Purkinje cell (primary cell): ENCODE measurements around the gene CCDC117. TPM values are rescaled to one million over a fixed set of nuclear protein-coding genes. Genes with fewer than 3 reads are reported as not detected.

Experiments
- polyA plus RNA-seq: library from polyadenylated mRNA; unstranded; fragments of >200 nt; fragmentation: Nextera tagmentation; gene quantifications from 2 replicates; pipeline ENCODE4 v1.2.1, GENCODE V29; 2014

Gene CCDC117, protein sequence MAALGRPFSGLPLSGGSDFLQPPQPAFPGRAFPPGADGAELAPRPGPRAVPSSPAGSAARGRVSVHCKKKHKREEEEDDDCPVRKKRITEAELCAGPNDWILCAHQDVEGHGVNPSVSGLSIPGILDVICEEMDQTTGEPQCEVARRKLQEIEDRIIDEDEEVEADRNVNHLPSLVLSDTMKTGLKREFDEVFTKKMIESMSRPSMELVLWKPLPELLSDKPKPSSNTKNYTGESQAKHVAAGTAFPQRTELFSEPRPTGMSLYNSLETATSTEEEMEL
- polyA plus RNA-seq: 5.0 and 8.6 TPM in 2 replicates

DNA sequence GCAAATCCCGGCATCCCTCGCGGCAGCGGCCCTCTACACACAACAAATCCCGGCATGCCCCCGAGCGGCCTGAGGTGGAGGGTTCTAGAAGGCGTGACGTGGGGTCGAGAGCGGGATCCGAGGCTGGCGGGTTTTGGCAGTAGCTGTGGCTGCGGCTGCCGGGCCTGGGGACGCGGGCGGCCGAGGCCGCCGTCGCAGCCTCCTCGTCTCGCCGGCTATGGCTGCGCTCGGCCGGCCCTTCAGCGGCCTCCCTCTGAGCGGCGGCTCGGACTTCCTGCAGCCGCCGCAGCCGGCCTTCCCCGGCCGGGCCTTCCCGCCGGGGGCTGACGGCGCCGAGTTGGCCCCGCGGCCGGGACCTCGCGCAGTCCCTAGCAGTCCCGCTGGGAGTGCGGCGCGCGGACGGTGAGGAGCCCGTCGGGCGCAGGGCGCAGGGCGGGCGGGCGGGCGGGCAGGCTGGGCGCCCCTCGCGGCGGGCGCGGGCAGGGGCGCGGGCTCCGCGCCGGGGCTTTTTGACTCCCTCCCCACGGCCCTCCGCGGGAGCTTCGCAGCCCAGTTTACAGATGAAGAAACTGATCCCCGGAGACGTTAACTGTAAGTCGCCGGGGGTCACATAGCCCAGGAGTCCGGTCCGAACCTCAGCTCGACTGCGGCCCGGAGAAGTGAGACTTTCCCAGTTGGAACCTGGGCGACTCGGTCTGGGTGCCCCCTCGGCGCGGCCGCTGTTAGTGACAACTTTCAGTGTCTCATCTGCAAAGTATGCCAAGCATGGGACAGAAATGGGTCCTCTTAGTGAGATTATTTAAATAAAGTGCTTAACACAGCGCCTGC lies at the start of gene CCDC117:
CCDC117 (plus strand) TSS at position 63 of the 828 bp plus-strand sequence; CDS start at position 218, 155 bp downstream.

GRCh38 chr22:28741785-28742561 lies 30.5 kb upstream of the CCDC117 start, which contains the start of the genes CHEK2 and HSCB:
Gene CHEK2, minus strand, starts transcription at chr22:28741820. Its CDS starts 7,099 bp downstream, at chr22:28734721.
Gene HSCB, plus strand, starts transcription at chr22:28742039. Its CDS starts 57 bp downstream, at chr22:28742096.

GRCh38 chr22:28800308-28801041 lies 28.0 kb downstream of the CCDC117 start, which contains the start of gene XBP1:
Gene XBP1, minus strand, starts transcription at chr22:28800569.

Other genes with a start within 250 kb of the CCDC117 start
- 0.20 and 1.9 TPM in 2 replicates for gene TTC28, start 92.9 kb upstream of the CCDC117 start, polyA plus RNA-seq
- 0.88 and 3.2 TPM in 2 replicates for gene CHEK2, start 30.9 kb upstream of the CCDC117 start, polyA plus RNA-seq
- gene HSCB, start 30.7 kb upstream of the CCDC117 start, polyA plus RNA-seq: 9.7 and 12.8 TPM in 2 replicates
- 40.0 and 49.6 TPM in 2 replicates for gene XBP1, start 27.9 kb downstream of the CCDC117 start, polyA plus RNA-seq
- gene ZNRF3, start 110.9 kb downstream of the CCDC117 start, polyA plus RNA-seq: 2.0 and 2.2 TPM in 2 replicates